Daoy (cell line): ENCODE data around the gene LMNA. TPM values are rescaled to one million over a fixed set of nuclear protein-coding genes. Genes with fewer than 3 reads are reported as not detected.
A peak's percentile ranks its signal among the peaks of the same experiment; 100 is the strongest.
"Not testable (repeated sequence)": the region's sequence is repeated elsewhere in the genome, so short reads cannot be mapped to it uniquely, and the experiment has no call there.

Source experiments
- DNase-seq: peaks from one replicate; pipeline ENCODE4 v3.0.0-alpha.2; 2015; ENCODE audit warnings: low read depth
- total RNA-seq: library from RNA; depleted of rRNA; stranded (reverse); fragments of >200 nt; shearing (Covaris generic); gene quantifications from 2 replicates; pipeline ENCODE4 v1.2.3, GENCODE V29; 2014; rRNA removed

LMNA gene
- 708 and 737 TPM in 2 replicates for total RNA-seq

DNA sequence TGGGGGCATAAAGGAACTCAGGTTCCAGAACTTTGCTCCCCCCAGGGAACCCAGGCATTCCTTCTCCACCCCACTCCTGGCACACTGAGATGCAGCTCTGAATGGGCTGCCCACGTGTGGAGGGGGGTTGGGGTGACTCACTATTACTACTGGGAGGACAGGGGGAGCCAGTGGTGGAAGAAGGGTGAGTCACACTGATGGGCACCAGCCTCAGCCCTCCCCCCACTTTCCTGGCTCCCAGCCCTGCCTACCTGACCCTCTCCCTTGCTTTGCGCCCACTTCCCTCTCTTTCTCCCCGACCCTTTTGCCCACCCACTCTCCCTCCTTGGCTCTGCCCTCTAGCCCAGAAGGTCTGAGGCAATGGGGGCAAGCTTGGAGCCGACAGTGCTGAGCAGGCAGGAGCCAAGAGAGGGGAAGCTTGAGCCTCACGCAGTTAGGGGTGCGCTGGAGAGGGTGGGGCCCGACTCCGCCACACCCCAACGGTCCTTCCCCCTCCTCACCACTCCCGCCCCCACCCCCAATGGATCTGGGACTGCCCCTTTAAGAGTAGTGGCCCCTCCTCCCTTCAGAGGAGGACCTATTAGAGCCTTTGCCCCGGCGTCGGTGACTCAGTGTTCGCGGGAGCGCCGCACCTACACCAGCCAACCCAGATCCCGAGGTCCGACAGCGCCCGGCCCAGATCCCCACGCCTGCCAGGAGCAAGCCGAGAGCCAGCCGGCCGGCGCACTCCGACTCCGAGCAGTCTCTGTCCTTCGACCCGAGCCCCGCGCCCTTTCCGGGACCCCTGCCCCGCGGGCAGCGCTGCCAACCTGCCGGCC lies at the start of gene LMNA:
LMNA (plus strand) TSS at position 611 of the 818 bp plus-strand sequence. CDS start 208 bp downstream, outside the sequence.
- peak; percentile 98 for DNase-seq

DNA sequence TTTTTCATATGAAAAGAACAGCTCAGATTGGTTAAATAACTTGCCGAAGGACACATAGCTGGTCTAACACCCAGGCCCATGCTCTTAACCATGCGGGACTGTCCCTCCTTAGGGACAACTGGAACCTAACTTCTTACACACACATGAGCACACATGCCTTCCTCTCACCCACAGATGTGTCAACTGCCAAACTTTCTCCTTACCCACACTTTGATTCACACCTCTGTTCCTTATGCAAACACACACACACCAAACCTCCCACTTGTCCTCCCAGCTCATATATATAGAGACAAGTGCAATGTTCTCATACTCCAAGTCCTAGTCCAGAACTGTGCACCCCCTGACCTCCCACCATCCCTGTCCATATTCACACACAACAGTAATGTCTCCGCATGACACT lies 49.3 kb upstream of the LMNA start:
- DNase-seq, result no peak

DNA sequence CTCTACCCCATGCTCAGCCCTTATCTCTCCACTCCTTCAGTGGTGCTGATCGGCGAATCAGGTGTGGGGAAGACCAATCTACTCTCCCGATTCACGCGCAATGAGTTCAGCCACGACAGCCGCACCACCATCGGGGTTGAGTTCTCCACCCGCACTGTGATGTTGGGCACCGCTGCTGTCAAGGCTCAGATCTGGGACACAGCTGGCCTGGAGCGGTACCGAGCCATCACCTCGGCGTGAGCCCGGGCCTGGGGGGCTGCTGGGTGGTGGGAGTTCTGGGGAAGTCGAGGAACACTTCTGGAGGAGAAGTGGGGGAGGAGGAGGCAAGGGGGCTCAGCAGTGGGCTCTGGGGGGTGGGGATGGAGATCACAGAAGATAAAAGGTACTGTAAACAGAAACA lies 48.6 kb upstream of the LMNA start:
- no peak for DNase-seq

DNA sequence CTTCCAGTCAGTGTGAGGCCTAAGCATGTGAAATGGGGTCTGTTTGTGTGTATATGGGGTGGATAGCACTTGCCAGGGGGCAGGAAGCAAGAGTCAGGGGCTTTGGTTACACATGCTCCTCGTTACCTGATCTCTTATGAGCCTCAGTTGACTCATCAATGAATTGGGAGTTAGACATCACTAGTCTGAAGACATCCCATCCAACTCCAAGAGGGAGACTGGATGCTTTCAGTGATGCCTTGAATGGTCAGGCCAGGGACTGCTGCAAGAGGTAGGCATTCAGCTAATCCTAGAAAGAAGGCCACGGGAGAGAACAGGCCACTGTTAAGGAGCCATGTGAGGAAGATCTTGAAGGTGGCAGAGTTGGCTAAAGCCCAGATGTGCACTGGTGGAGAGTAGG lies 47.2 kb upstream of the LMNA start:
- no peak for DNase-seq

DNA sequence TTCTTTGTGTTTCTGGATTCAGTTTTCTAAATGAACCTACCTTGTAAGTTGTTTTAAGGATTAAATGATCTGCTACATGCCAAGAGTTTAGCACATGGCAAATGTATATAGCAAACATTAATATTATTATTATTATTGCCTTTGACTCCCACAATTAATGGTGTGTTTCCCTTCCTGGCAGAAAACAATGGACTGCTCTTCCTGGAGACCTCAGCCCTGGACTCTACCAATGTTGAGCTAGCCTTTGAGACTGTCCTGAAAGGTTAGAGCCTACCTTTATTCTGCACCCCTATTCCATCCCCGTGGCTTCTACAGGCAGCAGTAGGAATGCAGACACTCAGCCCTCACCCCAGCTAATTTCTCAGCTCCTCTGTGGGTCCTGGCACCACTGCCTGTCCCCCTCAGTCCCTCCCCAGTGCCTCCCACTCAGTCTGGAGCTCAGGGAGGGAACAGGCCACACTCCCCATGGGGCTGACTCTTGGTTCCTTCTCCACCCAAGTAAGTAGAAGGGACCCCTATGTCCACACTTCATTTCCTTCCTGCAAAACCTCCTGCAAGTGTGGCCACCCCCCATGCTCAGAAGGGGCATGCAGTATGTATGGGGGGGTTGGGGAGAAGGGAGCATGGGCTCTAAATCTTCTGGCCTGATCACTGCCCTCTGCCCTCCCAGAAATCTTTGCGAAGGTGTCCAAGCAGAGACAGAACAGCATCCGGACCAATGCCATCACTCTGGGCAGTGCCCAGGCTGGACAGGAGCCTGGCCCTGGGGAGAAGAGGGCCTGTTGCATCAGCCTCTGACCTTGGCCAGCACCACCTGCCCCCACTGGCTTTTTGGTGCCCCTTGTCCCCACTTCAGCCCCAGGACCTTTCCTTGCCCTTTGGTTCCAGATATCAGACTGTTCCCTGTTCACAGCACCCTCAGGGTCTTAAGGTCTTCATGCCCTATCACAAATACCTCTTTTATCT lies 44.7 kb upstream of the LMNA start:
- no peak for DNase-seq

DNA sequence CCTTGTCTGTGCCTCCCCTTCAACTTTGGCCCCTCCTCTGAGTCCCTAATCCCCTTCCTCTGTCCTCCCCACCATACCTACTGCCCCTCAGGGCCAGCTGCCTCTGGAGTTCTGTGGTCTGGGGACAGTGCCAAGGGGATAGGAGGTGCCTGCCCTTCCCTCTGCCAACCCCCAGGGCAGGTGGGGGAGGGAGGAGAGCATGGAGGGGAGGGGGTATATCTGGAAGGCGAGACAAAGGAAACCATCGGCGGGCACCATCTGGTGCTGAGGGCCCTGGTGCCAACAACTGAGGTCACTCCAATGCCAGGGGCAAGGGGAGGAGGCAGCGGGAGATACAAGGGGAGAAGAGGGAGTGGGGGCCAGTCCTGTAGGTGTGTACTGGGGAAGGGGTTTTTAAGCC lies 44.0 kb upstream of the LMNA start:
- DNase-seq, result no peak

DNA sequence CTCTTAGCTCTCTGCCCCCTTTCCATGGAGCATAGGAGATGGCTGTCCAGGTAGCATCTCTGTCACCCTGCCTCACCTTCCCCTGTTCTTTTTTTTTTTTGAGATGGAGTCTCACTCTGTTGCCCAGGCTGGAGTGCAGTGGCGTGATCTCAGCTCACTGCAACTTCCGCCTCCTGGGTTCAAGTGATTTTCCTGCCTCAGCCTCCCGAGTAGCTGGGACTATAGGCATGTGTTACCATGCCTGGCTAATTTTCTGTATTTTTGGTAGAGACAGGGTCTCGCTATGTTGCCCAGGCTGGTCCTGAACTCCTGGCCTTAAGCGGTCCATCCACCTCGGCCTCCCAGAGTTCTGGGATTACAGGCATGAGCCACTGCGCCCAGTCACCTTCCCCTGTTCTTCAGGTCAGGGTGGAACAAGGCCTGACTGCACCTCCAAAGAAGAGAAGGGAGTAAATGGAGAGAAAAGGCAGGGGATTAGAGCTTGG lies 43.1 kb upstream of the LMNA start:
- DNase-seq, result not testable (repeated sequence)

DNA sequence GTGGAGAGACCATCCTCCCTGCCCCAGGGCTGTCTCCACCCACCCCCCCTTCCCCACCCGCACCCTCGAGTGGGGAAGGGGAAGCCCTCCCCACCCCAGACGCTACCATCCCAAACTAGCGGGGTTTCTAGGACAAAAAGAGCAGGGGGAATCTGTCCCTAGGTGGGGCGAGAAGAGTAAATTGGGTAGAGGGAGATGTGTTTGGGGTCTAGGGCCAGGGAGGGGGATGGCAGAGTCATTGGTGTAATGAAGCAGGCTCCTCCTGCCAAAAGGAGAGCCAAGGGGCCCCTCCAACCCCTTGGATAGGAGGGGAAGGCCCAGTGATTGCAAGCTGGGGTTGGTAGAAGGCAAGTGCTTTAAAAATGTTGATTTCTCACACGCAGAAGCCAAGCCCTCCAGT lies 42.3 kb upstream of the LMNA start:
- DNase-seq, result no peak

DNA sequence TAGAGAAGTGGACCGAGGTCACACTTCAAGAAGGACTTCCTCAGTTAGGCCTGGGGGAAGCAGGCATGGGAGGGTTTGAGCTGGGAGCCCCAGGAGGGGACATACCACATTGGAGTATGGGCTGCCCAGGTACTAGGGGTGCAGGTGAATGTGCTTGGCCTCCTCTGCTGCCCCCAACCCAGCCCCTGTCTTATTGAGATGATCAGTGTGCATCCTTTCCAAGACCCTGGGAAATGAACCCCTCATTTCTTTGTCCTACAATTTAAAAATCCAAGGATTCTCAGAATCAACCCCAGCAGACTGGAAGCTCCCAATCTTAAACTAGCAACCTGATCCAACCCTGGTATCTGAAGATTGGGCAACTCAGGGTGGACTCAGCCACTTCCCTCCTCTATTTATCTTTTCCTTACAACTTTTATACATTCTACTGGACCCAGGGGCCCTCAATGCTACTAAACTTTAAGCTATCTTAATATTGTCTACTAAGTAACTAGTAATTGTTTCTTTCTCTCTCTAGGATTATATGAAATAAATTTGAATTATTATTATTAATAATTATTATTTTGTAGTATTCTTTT lies 41.3 kb upstream of the LMNA start:
- DNase-seq, result no peak

DNA sequence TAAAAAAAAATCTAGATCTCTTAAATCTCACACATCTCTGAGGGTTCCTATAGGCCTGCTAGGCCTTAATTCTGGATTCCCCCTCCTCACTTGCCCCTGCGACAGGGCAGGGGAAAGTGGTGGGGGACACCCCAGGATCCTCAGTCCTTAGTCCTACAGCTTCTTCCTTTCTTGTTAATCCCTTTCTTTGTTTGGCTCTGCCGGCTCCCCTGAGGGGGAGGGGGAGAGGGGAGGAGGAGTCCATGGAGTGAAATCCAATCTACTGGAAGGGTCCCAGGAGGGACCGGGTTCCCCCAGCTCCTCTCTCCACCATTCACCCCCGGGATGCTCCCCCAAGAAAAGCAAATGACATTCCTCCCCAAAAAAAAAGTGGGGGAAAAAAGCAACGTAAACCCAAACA lies 40.8 kb upstream of the LMNA start:
- no peak for DNase-seq

DNA sequence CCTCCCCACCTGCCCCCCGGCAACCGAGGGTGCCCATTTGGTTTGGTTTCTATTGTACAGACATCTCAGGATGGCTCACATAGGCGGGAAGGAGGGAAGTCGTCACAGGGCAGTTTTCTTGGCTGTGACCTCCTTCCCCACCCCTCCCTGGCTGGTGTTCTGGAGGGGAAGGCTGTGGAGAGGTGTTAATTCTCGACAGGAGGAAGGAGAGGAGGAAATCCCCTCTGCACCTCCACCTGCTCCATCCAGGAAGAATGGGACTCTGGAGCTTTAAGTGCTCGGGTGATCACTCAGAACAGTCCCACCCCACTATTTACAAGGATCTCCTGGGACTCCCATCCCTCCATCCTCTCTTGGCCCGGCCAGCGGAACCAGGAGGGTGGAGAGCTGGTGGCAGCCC lies 39.9 kb upstream of the LMNA start:
- DNase-seq, result no peak

DNA sequence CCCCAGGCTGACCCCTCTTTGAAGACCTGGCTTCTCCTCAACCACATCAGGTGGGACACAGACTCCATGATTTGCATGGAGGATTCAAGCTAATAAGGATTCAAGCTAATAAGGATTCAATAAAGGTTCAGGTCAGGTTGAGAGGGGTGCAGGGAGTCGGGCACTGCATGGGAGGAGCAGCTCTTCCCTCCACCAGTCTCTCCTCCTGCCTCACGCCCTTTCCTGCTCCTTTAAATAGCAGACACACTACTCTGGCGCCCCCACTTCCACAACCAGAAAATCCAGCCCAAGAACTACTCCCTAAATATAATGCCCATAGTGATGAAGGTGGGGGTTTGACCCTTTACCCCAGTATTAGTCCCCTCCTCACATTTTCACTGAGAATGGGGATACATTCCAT lies 39.3 kb upstream of the LMNA start:
- no peak for DNase-seq

DNA sequence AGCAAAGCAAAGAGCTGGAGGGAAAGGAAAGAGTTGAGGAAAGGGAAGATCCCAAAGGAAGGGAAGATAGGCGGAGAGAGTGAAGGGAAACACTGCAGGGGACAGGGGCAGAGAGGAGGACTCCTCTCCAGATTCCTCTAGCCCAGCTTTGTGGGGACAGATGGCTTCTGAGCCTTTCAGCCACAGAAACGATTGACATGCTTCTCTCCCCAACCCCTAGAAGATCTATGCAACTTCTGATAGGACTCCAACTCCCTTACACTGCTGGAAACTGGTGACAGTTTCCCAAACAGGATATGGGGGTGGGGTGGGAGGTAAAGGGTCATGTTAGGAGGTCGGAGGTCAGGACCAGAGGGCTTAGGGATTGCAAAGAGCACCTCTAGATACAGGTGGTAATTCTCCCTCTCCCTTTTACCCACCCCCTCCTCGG lies 38.7 kb upstream of the LMNA start:
- no peak for DNase-seq

DNA sequence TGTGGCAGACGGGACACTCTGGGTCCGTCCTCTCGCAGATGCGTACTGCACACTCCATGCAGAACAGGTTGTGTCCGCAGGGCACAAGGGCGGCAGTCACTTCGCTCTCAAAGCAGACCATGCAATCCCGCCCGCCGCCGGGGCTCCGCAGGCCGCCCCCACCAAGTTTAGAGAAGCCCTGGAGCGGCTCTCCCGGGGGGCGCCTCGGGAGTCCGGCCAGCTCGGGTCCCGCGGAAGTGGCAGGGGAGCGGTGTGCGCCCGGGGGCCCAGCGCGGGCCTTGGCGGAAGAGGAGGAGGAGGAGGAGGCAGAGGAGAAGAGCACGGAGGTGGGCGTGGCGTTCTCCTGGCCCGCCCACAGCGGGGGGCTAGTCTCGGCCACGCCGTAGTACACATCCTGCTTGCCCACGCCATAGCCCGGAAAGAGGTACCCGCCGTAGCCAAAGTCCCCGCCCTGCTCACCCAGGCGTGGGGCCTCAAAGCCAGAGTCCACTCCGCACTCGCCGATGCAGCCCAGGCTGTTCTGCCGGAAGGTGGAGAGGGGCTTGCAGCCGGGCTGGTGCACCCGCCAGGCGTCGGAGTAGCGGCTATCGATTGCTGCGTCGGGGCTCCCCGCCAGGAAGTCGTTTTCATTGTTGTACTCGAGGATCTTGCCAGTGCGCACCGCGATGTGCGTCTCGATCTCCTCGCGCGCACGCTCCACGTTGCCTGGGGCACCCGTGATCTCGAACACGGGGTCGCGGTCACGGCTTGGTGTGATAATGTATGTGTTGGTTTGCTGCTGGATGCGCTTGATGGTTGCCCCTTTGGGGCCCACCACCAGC lies 37.7 kb upstream of the LMNA start:
- DNase-seq, result no peak

DNA sequence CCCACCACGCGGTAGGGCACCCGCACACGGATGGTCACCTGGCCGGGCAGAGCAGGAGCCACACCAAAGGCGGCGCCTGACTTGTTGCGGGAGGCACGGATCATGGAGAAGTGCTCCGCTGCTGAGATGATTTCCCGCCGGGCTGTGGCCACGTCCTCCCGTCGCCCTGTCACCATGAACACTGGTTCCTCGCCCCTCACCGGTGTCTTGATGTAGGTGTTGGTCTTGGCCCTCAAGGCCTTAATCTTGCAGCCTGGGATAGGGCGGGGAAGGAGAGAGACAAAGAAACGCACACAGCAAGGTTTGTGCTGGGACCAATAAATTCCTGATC lies 37.1 kb upstream of the LMNA start:
- DNase-seq, result no peak

DNA sequence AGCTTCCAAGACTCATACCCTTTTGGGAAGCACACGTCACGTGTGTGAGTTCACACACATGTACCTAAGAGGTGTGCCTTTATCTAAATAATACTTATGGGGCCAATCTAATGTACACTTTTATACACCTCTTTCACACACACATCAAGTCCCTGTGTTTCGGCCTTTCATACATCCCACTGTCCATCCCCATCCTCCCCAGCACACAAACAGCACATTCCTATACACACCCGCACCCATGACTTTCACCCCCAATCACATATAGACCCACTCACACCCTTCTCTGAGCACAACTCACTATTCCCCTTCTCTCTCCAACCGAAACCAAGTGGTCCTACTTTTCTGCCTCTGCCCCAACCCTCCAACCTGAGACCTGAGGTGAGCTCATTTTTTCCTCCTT lies 35.8 kb upstream of the LMNA start:
- DNase-seq, result no peak

DNA sequence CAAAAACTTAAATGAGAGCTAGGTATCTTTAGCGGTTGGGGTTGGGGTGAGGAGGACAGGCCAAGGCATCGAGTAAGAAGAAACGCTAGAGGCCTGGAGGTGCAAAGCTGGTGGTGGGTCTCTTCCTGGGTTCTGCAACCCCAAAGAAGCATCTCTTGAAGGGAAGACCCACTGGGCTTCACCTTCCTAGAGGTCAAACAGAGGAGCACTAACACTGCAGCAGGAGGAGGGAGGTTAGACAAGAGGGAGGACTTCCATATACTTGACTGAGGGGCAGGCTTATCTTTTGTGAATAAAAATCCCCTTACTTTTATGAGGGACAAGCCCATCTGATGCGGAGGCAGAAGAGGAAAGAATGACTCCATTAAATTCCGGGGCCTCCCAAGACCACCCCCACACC lies 34.7 kb upstream of the LMNA start:
- DNase-seq, result no peak

DNA sequence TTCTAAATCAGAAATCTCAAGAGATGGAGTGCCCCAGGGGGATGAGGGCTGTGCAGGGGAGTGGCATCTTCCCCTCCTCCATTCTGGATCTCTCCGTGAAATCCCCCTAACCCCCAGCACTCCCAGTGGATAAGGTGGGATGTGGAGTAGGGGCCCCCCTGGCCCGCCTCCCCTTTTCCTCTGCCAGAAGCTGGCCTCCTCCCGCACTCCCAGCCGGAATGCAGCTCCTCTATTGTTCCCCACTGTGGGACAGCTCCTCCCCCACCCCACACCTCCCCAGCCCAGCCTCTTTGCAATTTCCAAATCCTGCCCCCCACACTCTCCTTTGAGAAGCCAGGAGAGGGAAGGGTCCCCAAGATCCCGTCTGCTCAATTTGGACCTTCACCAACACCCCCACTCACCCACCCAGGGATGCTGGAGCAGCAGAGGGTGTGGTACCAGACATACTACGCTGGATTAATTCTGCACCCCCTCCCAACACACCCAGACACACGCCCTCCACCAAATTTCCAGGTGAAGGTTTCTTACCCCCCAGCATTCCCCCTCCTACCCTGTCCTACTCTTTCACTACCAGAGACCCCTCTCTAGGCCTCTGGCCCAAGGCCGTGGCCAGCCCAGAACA lies 34.2 kb upstream of the LMNA start:
- DNase-seq, result no peak

DNA sequence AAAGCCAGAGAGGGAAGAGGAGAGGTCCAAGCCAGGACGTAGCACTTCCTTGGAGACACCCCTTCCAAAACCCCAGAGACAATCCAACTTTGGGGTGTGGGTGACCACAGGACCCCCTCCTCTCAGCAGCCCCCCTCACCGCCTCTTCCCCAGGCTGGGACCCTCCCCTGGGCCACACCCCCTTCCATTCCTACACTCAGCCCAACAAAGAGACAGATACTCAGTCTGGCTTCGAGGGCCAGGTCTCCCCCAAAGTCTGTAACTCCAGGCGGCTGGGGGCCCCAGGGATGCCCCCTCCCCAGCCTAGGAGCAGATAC lies 33.7 kb upstream of the LMNA start:
- no peak for DNase-seq

DNA sequence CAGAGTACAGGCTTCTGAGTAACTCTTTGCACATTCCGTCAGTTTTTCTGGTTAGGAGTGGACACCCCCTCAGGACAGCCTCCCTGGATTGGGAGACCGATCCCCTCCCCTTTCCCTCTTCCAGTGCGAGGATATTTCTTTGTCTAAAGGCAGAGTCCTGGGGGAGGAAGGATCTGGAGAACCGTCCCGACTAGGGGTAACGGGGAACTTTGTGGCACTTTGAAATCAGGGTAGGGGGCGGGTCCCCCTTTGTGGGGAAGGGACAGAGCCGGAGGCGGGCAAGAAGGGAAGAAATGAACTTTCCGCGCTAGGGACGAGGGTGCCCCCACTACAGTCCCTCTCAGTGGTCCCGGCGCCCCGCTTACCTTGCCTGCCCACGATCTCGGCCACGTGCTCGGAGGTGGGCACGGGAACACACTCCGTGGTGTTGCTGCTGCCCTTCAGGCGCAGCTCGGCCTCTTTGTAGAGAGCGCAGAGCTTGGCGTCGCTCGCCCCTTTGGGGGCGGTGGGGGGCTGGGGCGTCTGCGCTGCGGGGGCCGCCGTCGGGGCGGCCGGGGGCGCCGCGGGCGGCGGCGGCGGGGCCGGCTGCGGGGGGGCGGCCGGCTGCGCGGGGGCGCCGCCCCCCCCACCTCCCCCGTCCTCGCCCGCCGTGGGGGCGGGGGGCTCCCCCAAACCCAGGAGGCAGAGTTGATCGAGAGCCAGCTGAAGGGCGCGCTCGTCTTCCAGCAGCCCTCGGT lies 33.2 kb upstream of the LMNA start:
- DNase-seq, result no peak

DNA sequence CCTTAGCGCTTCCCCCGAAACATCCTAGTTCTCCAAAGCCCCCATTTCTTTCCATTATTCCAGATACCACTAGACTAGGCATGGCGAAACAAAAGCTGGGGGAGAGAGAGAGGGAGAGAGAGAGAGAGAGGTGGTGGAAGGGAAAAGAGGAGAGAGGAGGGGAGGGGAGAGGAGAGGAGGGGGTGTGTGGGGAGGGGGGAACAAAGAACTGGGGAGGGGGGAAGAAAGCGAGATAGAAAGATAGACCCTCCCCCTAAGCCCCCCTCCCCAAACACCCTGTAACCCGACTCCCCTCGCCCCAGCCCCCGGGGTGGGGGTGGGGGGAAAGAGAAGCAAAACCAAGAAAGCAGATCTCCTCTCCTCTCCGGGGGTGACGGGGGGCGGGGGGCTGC lies 32.6 kb upstream of the LMNA start:
- DNase-seq, result no peak
